Measurements from ENCODE around the gene C21orf58.

Gene C21orf58

DNA sequence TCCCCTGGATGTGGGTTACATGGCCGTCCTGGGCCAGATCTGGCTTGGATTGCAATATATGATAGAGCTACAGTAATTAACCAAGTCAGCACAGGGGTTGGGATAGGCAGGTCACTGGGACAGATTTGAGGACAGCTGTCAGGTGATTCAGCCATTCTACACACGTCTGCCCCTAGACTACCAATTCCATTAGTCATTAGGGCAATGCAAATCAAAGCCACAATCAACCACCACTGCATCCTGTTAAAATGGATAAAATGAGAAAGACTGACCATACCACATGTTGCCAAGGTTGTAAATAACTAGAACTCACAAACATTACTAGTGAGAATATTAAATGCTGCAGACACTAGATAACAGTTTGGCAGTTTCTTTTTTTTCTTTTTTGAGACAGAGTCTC lies 16.0 kb downstream of the C21orf58 start:
- DNase-seq, result no peak
- intact Hi-C loops (cut with DNase I), result no loop called here

DNA sequence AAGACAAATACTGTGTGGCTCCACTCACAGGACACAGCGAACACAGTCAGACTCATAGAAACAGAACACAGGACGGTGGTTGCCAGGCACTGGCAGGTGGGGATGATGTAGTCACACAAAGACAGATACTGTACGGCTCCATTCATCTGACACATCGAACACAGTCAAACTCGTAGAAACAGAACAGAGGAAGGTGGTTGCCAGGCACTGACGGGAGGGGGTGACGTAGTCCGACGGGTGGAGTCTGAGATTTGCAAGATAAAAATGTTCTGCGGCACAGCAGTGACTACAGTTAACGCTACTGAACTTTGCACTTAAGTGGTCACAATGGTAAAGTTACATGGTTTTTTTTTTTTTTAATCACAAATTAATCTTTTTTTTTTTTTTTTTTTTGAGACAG lies 18.7 kb downstream of the C21orf58 start:
- intact Hi-C loops (cut with DNase I), result no loop called here
- peak in 36 of 42 donors; percentile 19 to 77 (median 53) for DNase-seq

DNA sequence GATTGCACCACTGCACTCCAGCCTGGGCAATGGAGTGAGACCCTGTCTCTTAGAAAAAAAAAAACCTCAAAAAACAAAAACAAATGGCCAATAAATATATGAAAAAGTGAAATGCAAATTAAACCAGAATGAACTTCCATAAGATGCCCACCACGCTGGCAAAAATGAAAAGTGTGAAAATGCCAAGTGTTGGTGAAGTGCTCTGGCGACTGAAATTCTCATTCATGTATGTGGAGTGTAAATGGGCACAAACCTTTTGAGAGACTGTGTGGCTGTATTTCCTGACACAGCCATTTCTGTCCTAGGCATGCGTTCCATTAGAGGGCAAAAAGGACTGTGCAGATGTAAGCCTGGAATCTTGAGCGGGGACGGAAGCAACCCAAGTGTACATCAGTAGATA lies 19.2 kb downstream of the C21orf58 start:
- intact Hi-C loops (cut with DNase I), result no loop called here
- DNase-seq, result no peak

DNA sequence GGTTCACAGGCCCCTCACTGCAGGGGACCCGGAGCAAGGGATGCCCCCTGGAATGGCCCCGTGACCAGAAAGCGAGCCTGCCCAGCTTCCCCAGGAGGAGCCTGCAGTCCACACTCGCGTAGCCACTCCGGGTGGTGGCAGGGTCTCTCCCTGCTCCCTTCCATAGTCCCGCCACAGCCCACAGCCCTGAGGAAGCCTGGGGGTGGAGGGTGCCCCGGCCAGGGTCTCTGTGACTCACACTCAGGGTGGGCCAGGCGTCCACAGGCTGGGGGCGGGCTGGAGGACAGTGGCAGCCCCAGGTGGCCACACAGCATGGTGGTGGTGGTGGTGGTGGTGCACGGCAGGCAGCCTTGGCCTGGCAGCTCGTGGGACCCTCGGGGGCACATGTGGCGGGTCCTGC lies 21.9 kb downstream of the C21orf58 start:
- intact Hi-C loops (cut with DNase I), result no loop called here
- no peak for DNase-seq

DNA sequence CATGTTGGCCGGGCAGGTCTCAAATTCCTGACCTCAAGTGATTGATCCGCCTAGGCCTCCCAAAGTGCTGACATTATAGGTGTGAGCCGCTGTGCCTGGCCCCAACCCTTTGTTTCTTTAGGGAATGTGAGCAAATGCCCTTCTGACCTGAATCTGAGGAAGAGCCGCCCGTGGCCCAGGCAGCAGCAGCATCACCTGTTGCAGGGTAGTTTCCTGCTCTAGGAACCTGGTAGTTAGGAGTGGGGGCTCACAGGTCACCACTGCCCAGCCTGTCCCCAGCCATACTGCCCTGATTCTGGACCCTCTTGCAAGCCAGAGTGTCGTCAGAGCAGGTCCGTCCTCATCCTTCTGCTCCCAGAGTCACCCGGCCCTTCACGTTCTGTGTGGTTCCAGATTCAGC lies 24.5 kb downstream of the C21orf58 start:
- intact Hi-C loops (cut with DNase I), result no loop called here
- DNase-seq, result no peak

DNA sequence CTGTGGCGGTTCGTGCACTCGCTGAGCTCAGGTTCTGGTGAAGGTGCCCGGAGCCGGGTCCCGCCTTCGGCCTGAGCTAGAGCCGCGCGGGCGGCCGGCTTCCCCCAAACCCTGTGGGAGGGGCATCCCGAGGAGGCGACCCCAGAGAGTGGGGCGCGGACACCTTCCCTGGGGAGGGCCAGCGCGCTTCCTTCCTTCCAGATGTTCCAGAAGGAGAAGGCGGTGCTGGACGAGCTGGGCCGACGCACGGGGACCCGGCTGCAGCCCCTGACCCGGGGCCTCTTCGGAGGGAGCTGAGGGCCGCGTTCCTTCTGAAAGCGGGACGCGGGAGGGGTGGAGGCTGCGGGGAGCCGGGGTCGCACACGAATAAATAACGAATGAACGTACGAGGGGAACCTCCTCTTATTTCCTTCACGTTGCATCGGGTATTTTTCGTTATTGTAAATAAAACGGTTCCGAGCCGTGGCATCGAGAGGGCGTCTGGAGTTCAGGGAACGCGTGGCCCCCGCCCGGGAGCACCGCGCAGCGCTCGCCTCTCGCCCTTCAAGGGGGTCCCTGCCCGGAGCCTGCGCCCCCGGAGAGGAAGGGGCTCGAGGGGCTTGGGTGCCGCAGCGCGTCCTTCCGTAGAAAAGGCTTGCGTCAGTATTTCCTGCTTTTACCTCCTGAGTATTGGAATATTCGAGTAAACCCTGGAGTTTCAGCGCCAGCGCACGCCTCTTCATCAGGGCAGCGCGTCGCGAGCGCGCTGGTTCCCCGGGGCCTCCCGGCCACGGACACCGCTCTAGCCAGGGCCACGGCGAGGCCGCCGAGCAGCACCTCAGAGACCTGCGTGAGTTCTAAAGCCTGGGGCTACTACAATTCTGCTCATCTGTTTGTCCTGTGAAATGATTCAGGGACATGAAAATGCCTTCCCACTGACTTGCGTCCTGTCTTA lies 26.1 kb downstream of the C21orf58 start:
- peak in 14 of 42 donors; percentile 8 to 43 (median 18) for DNase-seq
- intact Hi-C loops (cut with DNase I), result no loop called here

DNA sequence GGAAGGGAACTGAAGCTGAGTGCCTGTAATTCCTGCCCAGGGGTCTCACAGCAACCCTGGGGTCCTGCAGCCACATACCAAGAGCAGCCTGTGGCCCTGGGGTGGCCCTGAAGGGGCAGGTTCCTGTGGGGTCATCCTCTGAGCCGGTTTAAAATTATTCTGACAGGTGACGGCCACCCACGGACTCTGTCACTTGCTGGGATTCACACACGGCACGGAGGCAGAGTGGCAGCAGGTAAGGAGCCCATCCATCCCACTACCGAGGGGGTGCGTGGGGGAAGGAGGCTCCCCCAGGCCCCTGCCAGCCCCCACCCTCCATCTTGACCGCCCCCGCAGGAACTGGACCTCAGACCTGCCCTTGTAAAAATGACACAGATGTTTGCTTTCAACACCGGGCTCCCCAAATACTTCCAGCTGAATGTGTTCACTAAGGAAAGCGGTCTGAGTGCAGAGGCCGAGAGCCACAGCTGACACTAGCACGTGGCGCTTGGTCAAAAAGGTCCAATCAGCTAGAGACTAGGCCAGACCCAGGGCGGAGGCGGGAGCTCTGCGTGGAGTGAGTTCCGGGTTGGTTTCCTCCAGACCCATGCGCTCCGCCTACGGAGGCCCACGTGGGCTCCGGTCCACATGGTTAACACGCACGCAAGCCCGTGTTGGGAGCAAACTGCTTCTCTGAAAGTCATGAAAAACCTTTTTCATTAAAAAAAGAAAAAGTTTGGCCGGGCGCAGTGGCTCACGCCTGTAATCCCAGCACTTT lies 27.5 kb downstream of the C21orf58 start:
- intact Hi-C loops (cut with DNase I), result no loop called here
- peak in 31 of 42 donors; percentile 20 to 66 (median 42) for DNase-seq

DNA sequence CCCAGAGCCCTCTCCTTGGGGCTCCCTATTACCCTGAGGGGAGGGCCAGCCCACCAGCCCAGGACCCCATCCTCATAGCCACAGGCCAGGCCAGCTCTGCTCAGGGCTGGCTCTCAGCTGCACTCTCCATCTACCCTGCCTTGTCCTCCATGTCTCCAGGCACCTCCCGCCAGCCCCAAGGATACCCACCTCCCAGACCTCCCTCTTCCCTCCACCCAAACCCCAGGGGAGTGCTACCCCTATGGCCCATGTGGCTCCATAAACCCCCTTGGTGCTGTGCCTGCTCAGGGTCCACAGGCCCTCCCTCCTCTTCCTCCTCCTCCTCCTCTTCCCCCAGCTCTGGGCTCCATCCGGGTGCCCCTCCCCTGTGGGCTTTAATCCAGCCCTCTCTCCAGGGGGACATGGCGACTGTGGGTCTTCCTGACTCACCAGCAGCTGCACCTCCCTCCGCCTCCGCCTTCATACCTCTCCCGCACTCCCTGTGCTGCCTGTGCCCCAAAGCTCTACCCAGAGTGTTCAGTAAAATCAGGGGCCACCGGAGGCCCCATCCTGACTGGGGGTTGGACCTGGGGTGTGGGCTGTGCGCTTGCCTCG lies 28.4 kb downstream of the C21orf58 start:
- intact Hi-C loops (cut with DNase I), result no loop called here
- DNase-seq, result peak in 8 of 42 donors; percentile 8 to 62 (median 18)

DNA sequence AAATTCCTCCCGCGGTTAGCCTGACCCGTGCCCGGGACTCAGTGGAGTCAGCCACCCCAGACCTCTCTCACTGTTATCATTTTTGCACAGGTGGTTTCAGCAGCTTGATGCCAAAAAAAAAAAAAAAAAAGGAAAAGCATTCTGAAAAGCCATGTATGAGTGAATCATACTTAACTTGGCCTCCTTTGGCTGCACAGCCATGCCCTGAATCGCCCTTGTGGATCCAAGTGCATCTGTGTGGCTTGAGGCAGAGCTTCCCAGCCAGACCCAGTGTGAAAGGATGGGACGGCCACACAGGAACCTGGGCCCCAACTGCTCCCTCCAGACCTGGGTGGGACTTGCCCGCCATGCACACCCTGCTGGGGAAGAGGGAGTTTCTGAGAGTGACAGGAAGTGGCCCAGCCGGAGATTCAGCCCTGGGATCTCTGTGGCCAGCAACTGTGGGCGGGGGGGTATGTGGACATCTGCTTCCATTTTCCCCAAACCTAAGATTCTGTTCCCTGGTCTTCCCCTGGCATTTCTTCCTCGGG lies 29.0 kb downstream of the C21orf58 start:
- intact Hi-C loops (cut with DNase I), result no loop called here
- peak in 3 of 42 donors; percentile 5 to 21 (median 12) for DNase-seq

DNA sequence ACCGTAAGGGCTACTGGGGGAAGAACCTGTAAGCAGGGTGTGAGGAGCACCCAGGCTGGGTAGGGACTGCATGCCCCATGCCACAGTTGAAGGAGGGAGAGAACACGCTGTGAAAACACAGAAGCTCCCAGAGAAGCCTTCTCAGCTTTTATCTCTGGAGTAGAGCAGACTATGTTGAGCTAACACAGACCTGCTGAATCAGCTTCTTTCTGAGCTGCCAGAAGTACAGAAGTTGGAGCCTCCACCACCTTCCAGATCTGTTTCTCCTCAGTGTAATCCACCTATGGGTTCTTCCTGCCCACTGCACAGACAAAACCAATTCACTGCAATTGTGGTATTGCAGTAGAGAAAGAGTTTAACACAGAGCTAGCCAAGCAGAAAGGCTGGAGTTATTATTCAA lies 32.1 kb downstream of the C21orf58 start:
- intact Hi-C loops (cut with DNase I), result no loop called here

DNA sequence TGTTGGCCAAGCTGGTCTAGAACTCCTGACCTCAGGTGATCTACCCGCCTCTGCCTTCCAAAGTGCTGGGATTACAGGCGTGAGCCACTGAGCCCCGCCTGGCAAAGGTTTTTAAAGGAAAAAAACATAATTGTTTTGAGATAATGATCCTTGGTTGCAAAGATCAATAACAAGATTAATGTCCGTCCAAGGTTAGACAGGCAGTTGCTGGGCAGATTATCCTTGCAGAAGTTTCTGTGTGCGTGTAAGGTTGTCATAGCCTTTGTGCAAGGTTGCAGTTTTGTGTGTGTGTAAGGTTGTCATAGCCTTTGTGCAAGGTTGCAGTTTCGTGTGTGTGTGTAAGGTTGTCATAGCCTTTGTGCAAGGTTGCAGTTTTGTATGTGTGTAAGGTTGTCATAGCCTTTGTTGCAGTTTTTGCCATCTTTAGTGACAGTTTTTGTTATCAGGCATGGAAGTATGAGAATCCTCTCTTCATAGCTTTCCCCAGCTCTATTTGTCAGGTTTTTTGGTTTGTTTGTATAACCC lies 34.0 kb downstream of the C21orf58 start:
- DNase-seq, result no peak
- intact Hi-C loops (cut with DNase I), result loop anchor here (5.0 kb wide), 2 partner anchors 33 to 62 kb away; partner anchors contain the start of genes C21orf58, LSS and PCNT

More for the DNA sequence above, 32.1 kb downstream of the C21orf58 start:
- no peak for DNase-seq

DNA sequence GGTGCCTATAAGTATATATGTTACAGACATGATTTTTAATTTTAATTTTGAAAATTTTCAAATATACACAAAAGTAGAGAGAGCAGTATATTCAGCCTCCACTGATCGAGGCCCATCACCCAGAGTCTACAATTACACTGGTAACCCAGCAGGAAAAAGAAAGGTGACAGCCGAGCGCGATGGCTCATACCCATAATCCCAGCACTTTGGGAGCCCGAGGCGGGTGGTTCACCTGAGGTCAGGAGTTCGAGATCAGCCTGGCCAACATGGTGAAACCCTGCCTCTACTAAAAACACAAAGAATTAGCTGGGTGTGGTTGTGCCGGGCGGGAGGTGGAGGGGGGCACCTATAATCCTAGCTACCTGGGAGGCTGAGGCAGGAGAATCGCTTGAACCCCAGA lies 36.1 kb downstream of the C21orf58 start:
- DNase-seq, result no peak
- intact Hi-C loops (cut with DNase I), result loop anchor here (5.0 kb wide), 2 partner anchors 35 to 60 kb away; partner anchors contain the start of genes C21orf58, LSS and PCNT

DNA sequence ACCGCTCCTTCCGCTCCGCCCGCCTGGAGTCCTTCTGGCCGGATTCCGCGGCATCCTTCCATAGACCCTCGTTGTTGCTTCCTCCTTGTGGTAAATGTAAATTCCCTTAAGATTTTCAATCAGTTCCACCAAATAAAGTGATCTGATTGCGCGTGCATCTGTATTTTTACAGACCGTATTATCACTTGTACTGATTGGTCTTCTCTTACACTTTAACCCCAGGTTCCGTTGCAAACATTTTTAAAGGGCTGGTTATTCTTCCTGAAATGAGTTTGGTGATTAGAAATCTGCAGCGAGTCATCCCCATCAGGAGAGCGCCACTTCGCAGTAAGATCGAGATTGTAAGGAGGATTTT lies 37.0 kb downstream of the C21orf58 start:
- peak in 3 of 42 donors; percentile 22 to 39 (median 28) for DNase-seq
- intact Hi-C loops (cut with DNase I), result loop anchor here (5.0 kb wide), 2 partner anchors 36 to 59 kb away; partner anchors contain the start of genes C21orf58, LSS and PCNT

DNA sequence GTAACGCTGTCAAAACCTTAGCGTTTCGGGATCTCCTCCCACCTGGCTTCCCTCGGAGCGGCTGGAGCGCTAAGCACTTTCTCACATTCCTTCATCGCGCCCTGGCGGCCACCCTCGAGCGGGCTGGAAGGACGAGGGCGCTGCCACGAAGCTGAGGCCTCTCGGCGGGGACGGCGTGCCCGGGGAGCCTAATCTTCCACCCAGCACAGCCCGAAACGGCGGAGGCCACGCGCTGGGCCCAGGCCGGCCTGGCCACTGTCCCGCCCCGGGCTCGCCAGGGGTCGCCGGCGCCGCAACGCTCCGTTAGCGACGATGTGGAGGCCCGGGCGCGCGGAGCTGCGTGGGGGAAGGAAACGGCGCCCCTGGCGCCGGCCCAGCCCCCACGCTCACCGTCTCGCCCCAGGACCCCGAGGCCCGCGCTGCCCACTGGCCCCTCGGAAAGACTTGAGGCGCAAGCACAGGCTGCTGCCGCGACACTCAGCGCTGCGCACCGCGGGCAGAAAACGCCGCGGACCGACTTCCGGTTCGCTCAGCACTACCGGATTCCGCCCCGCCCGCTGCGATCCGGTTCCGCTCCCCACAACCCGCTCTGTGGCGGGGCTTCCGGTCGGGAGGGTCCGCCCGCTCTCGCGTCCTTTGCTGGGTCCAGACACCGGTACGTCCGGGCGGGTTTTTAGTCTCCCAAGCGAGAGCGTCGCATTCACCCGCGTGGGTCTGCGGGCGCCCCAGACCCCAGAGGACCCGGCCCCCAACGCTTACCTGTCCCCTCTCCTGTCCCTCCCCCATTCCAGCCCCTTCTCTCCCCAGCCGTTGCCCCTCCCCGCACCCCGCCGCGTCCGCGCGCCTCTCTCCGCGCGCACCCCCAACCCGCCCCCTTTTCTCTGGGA lies 37.7 kb downstream of the C21orf58 start, which contains the start of gene YBEY:
Gene YBEY, plus strand, starts transcription at position 582 of the 887 bp plus-strand sequence. CDS start 572 bp downstream, outside the sequence.
- intact Hi-C loops (cut with DNase I), result loop anchor here (5.0 kb wide), 2 partner anchors 36 to 59 kb away; partner anchors contain the start of genes C21orf58, LSS and PCNT
- peak; percentile 69 to 95 (median 92) for DNase-seq

DNA sequence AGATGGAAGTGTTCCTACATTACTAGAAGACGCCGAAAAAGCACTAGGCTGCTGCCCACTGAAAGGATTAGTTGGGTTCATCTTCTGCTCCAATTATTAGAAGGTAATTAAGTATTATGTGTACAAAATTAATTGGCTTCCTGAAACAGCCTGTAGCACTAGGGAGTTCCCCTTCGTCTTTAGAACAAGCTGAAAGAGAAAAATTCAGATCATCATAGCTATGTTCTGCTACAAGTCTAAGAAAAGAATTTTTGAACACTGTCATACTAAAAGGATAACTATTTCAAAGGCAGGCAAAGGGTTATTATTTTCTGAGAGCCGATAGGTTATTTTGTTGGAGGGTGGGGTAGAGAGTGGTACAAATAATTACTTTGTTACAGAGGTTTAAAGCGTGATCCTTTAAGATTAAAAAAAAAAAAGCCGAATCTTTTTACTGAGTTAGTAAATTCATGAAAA lies 38.4 kb downstream of the C21orf58 start, which contains the start of gene MCM3AP:
Gene MCM3AP, minus strand, starts transcription at position 406 of the 456 bp plus-strand sequence. Its CDS starts 325 bp downstream, at position 81.
- intact Hi-C loops (cut with DNase I), result loop anchor here (5.0 kb wide), 2 partner anchors 37 to 58 kb away; partner anchors contain the start of genes C21orf58, LSS and PCNT
- DNase-seq, result no peak

DNA sequence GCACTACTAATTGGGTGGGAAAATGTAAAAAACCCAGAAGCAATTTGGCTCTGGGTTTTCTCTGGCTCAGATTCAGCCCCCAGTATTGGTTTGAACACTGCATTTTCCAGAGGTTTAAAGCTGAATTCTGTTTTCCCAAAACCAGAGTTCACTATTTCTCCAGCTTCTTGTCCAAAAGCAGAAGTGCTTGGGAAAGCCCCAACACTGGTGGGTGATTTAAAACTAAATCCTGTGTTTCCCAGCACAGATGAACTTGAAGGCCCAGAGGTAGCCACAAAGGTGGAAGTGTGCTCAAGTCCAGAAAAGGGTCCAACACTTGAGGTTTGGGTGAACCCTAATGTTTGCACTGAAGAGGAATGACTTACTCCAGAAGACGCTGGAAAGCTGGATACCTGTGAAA lies 38.9 kb downstream of the C21orf58 start:
- intact Hi-C loops (cut with DNase I), result loop anchor here (5.0 kb wide), 2 partner anchors 38 to 57 kb away; partner anchors contain the start of genes C21orf58, LSS and PCNT

DNA sequence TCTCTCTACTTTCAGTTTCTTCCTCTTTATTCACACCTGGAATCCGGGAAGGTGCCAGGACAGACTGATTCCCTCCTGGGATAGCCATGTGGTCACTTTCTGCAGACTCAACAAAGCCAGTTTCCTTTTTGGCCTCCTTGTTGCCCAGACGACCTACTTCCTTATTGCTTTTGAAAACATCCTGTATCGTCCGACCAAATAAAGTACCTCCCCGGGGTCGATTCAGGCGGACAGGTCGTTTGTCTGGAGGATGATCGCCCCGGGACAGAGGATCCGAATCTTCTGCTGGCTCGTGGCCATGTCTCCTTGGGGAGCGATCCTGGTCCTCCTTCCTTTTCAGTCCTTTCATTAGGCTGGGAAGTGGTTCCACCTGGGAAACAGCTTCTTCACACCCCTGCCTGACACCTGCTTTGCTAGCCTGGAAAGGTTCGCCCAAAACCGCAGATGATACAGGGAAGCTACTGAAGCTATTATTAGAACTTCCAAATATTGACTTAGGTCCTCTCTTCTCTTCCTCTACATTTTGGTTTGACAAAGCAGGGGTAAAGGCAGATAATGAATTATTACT lies 39.5 kb downstream of the C21orf58 start:
- intact Hi-C loops (cut with DNase I), result no loop called here
- peak in 1 of 42 donors; percentile 44 for DNase-seq

More for the DNA sequence above, 38.9 kb downstream of the C21orf58 start:
- DNase-seq, result no peak

All from head of caudate nucleus (tissue), 42 donors.